OCI-LY3 (cell line): ENCODE measurements around the gene CDK4.

Source experiments
- H2AFZ ChIP-seq: fragments of 200-600, 300-600 bp; shearing (Covaris generic); 2 replicates; pipeline ENCODE4 v1.6.0; 2014; ENCODE audit warnings: antibody characterized with exemption, low read depth, low read length
- H3K27ac ChIP-seq: fragments of 200-600, 300-600 bp; sonication (generic); 2 replicates; pipeline ENCODE4 v1.5.1; 2014; ENCODE audit warnings: mild to moderate bottlenecking, low read length, moderate library complexity, mixed read lengths
- H3K27me3 ChIP-seq: fragments of 200-600, 300-600 bp; sonication (generic); 2 replicates; pipeline ENCODE4 v1.6.1; 2014; ENCODE audit warnings: low read depth, low read length, mixed read lengths
- H3K36me3 ChIP-seq: fragments of 200-600, 300-600 bp; sonication (generic); replicated peaks from 2 replicates; pipeline ENCODE3; 2014; ENCODE audit warnings: low read depth, low read length, mixed read lengths
- H3K4me1 ChIP-seq: fragments of 300-600, 200-600 bp; sonication (generic); 2 replicates; pipeline ENCODE4 v1.6.1; 2014; ENCODE audit warnings: low read length, mixed read lengths
- H3K4me2 ChIP-seq: fragments of 200-600, 300-600 bp; sonication (generic); 2 replicates; pipeline ENCODE4 v1.6.1; 2014; ENCODE audit warnings: low read length, mixed read lengths
- H3K4me3 ChIP-seq: fragments of 300-600, 200-600 bp; sonication (generic); 2 replicates; pipeline ENCODE4 v1.5.1; 2014; ENCODE audit warnings: antibody characterized with exemption, mild to moderate bottlenecking, low read length, moderate library complexity
- H3K79me2 ChIP-seq: fragments of 300-600, 200-600 bp; shearing (Covaris generic); 2 replicates; pipeline ENCODE4 v1.6.1; 2014; ENCODE audit warnings: mild to moderate bottlenecking, low read length, mixed read lengths
- H3K9ac ChIP-seq: fragments of 300-600, 200-600 bp; shearing (Covaris generic); 2 replicates; pipeline ENCODE4 v1.6.0; 2014; ENCODE audit warnings: mild to moderate bottlenecking, low read length, moderate library complexity
- H3K9me3 ChIP-seq: fragments of 200-600, 300-600 bp; shearing (Covaris generic); 2 replicates; pipeline ENCODE4 v1.6.1; 2014; ENCODE audit warnings: low read length, mixed read lengths; ENCODE audit not compliant: insufficient read depth
- H4K20me1 ChIP-seq: fragments of 200-600, 300-600 bp; sonication (generic); 2 replicates; pipeline ENCODE4 v1.6.1; 2016; ENCODE audit warnings: low read length, mixed read lengths; ENCODE audit not compliant: insufficient read depth
- EZH2phosphoT487 ChIP-seq: fragments of 200-600 bp; shearing (Covaris generic); IDR thresholded peaks from 2 replicates; pipeline ENCODE4 v1.6.1; 2018; ENCODE audit warnings: antibody characterized with exemption, mixed run types, low read depth
- TF ChIP-seq, protein P1 (sequence below): fragments of 200-600, 300-600 bp; sonication (generic); IDR thresholded peaks from 2 replicates; pipeline ENCODE4 v1.5.1; 2014; ENCODE audit warnings: antibody characterized with exemption, low read length, low read depth

The CDK4 gene

DNA sequence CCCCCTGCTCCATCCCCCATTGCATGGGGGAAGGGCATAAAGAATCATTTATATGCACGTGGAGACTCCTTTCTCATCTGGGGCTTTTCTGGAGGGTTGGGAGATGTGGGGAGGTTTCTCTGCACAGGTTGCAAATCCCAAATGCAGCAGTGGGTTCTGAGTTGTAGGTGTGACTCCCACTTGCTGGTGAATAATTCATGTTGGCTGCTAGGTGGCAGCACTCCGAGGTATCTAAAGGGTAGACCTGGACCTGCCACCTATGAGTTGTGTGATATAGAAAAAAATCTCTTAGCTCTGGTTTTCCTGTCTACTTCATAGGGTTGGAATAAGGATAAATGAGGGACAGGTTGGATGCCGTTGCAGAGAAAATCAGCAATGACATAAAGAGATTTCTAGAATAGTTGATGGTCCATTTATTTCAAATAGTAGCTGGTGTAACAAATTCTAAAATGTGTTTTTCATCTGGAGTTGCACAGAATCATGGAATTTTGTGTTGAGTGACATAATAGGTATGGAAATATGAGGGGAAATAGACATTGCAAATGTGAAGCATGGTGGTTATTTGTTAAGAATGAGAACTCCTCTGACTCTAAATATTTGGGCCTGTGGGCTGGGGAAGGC lies 7.4 kb upstream of the CDK4 start:
- H3K4me3 ChIP-seq, result no peak overlapping the region
- no peak overlapping the region for H3K9ac ChIP-seq
- H3K27me3 ChIP-seq, result no peaks in the 10 kb centered on the region
- H4K20me1 ChIP-seq, result peaks cover 25% of the 10 kb centered on the region
- peaks cover 38% of the 10 kb centered on the region for H3K79me2 ChIP-seq
- no peak for TF ChIP-seq EZH2phosphoT487
- TF ChIP-seq, protein P1, sequence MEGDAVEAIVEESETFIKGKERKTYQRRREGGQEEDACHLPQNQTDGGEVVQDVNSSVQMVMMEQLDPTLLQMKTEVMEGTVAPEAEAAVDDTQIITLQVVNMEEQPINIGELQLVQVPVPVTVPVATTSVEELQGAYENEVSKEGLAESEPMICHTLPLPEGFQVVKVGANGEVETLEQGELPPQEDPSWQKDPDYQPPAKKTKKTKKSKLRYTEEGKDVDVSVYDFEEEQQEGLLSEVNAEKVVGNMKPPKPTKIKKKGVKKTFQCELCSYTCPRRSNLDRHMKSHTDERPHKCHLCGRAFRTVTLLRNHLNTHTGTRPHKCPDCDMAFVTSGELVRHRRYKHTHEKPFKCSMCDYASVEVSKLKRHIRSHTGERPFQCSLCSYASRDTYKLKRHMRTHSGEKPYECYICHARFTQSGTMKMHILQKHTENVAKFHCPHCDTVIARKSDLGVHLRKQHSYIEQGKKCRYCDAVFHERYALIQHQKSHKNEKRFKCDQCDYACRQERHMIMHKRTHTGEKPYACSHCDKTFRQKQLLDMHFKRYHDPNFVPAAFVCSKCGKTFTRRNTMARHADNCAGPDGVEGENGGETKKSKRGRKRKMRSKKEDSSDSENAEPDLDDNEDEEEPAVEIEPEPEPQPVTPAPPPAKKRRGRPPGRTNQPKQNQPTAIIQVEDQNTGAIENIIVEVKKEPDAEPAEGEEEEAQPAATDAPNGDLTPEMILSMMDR, result peak; percentile 63
- H3K36me3 ChIP-seq, result peaks cover 46% of the 10 kb centered on the region
- H3K4me1 ChIP-seq, result peaks cover 9% of the 10 kb centered on the region
- no peak overlapping the region for H3K4me2 ChIP-seq
- H3K9me3 ChIP-seq, result no peaks in the 10 kb centered on the region
- H3K27ac ChIP-seq, result no peak overlapping the region
- H2AFZ ChIP-seq, result no peak overlapping the region

DNA sequence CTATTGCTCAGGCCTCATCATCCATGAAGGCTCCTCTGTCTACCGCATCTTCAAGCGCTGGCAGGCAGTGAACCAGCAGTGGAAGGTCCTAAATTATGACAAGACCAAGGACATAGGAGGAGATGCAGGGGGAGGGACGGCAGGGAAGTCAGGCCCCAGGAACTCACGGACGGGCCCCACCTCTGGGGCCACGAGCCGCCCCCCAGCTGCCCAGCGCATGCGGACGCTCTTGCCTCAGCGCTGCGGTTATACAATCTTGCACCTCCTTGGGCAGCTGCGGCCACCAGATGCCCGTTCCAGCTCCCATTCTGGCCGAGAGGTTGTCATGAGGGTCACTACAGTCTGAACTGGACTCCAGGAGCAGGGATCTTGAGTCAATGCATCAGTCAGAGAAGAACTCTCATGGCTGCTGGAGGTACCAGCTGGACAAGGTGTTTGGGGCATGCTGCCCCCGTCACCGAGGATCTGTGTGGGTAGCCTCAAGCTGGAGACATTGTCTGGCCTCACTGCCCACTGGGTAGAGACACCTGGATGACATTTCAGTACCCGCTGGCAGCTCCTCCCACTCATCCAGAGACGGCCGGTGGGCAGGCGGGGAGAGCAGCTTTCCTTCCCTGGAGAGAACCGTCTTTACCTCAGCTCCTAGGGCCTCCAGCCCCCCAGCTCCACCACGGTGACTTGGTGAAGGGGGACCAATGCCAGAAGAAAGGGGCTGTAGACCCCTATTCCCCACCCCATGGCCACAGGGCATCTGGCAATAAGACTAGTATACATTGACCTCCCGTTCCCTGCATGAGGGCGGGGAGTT lies 6.6 kb upstream of the CDK4 start:
- no peak overlapping the region for H3K27ac ChIP-seq
- peaks cover 15% of the 10 kb centered on the region for H3K4me1 ChIP-seq
- H3K9ac ChIP-seq, result no peak overlapping the region
- H3K4me3 ChIP-seq, result no peak overlapping the region
- H3K4me2 ChIP-seq, result no peak overlapping the region
- H4K20me1 ChIP-seq, result peaks cover 25% of the 10 kb centered on the region
- no peak for TF ChIP-seq EZH2phosphoT487
- TF ChIP-seq, protein P1, result no peak
- H2AFZ ChIP-seq, result no peak overlapping the region
- H3K36me3 ChIP-seq, result peaks cover 46% of the 10 kb centered on the region
- H3K79me2 ChIP-seq, result peaks cover 38% of the 10 kb centered on the region
- no peaks in the 10 kb centered on the region for H3K27me3 ChIP-seq
- no peaks in the 10 kb centered on the region for H3K9me3 ChIP-seq

DNA sequence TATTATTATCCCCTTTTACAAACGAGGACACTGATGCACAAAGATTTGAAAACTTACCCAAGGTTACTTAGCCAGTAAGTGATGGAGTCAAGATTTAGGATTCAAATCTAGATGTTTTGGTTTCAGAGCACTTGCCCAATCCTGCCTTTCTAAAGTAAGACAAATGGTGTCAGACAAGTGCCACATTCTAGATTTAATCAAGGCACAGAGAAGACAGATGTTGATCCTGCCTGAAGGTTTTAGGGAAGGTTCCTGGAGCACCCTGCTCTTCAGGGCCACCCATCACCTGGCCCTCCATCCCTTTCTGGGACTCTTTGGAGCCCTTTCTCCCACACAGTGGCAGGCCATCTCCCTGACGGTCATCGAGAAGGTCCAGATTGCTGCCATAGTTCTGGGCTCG lies 5.7 kb upstream of the CDK4 start:
- H3K4me3 ChIP-seq, result no peak overlapping the region
- peaks cover 46% of the 10 kb centered on the region for H3K36me3 ChIP-seq
- H3K27me3 ChIP-seq, result no peaks in the 10 kb centered on the region
- H3K4me1 ChIP-seq, result peaks cover 23% of the 10 kb centered on the region
- H3K9ac ChIP-seq, result no peak overlapping the region
- no peak for TF ChIP-seq EZH2phosphoT487
- TF ChIP-seq, protein P1, result no peak
- no peaks in the 10 kb centered on the region for H3K9me3 ChIP-seq
- peaks cover 40% of the 10 kb centered on the region for H3K79me2 ChIP-seq
- peaks cover 25% of the 10 kb centered on the region for H4K20me1 ChIP-seq
- no peak overlapping the region for H3K27ac ChIP-seq
- no peak overlapping the region for H2AFZ ChIP-seq
- no peak overlapping the region for H3K4me2 ChIP-seq
